ENCODE data around the gene NCOA4.

DNA sequence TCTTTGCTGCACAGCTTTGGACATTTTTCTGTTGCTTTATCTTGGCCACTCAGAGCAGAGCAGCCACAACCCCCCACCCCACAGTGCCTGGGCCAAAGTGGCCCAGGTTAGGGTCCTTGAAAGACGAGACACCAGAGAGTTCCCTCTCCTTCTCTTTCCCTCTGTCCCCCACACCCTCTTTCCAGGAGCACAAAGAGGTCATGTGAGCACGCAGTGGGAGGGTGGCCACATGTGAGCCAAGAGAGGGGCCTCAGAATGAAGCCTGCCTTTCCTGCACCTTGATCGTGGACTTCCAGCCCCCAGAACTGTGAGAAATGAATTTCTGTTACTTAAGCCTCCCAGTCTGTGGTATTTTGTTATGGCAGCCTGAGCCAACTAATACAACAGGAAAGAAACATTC lies 30.3 kb upstream of the NCOA4 start:
- TF ChIP-seq EZH2 (IDR thresholded peaks at IDR 0.05; ENCODE audit: borderline replicate concordance, low read depth, low read length, poor library complexity, severe bottlenecking) = no peak
- TF ChIP-seq, protein P1, sequence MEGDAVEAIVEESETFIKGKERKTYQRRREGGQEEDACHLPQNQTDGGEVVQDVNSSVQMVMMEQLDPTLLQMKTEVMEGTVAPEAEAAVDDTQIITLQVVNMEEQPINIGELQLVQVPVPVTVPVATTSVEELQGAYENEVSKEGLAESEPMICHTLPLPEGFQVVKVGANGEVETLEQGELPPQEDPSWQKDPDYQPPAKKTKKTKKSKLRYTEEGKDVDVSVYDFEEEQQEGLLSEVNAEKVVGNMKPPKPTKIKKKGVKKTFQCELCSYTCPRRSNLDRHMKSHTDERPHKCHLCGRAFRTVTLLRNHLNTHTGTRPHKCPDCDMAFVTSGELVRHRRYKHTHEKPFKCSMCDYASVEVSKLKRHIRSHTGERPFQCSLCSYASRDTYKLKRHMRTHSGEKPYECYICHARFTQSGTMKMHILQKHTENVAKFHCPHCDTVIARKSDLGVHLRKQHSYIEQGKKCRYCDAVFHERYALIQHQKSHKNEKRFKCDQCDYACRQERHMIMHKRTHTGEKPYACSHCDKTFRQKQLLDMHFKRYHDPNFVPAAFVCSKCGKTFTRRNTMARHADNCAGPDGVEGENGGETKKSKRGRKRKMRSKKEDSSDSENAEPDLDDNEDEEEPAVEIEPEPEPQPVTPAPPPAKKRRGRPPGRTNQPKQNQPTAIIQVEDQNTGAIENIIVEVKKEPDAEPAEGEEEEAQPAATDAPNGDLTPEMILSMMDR (conservative IDR thresholded peaks at IDR 0.05; ENCODE audit: low read depth, low read length) = no peak
